NCI-H1105 treated with DMSO at 0.1 percent for 48 hours (cell line): ENCODE results near the gene MPG.

Experiments
- DNase-seq: peaks from one replicate; lab custom pipeline; 2025; lab: John Stamatoyannopoulos, UW

Gene MPG

DNA sequence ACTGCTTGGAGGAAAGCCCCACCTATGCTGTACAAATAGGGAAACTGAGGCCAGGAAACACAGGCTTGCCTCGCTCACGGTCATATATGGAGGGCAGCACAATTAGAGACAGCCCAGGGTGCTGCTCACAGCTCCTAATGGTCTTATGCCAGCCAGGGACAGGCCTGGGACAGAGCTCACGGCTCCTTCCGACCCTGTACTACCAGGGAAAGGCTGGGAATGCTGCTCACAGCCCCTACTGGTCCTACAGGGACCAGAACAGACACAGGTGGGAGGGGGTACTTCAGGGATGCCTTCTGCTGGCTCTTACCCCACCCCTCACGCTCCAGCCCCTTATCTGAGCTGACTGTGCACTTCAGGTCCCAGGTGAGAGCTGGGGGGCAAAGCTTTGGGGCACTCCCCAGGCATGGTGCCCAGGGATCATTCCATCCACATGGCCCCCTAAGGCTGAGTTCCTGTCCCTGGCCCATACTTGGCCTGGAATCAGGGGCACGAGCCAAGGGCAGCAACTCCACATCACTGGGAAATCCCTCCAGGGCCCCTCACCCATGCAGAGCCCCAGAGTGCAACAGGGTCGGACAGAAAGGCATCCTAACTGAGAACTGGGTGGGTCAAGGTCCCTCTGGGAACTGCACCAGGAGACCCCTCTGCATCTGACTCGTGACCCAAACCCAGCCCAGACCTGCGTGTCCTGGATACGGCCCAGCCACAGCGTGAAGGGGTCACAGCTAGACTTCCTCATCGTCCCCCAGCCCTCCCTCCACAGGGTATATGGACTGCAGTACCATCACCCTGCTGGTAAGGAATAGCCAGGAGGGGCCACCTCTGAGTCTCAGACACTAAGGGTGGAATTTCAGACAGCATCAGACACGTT, 11.5 kb upstream of the MPG start:
- DNase-seq = no peak

DNA sequence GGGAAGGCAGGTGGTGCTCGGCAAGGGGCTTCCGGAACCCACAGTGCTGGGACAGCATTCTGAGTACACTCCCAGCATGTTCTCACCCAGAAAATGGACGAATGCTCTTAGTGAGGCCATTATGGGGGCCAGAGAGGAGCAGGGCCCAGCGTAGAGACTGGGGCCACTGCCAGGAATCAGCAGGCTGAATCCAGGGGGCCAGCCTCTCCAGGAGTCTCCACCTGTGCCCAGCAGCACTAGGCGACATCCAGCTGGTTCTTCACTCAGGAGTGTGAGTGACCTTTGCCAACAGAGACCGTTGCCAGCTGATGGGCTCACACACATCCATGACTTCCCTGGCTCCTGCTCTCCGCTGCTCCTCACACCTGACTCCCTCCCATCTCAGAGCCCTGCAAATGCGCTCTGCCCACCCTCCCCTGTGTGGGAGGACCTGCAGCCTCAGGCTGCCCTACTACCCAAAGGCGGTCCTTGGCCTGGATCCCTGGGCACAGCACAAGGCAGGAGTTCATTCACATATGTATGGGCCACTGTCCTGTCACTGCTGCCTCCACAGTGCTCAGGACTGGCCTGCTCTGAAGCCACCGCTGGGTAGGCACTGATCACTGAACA, 10.7 kb upstream of the MPG start:
- no peak for DNase-seq

DNA sequence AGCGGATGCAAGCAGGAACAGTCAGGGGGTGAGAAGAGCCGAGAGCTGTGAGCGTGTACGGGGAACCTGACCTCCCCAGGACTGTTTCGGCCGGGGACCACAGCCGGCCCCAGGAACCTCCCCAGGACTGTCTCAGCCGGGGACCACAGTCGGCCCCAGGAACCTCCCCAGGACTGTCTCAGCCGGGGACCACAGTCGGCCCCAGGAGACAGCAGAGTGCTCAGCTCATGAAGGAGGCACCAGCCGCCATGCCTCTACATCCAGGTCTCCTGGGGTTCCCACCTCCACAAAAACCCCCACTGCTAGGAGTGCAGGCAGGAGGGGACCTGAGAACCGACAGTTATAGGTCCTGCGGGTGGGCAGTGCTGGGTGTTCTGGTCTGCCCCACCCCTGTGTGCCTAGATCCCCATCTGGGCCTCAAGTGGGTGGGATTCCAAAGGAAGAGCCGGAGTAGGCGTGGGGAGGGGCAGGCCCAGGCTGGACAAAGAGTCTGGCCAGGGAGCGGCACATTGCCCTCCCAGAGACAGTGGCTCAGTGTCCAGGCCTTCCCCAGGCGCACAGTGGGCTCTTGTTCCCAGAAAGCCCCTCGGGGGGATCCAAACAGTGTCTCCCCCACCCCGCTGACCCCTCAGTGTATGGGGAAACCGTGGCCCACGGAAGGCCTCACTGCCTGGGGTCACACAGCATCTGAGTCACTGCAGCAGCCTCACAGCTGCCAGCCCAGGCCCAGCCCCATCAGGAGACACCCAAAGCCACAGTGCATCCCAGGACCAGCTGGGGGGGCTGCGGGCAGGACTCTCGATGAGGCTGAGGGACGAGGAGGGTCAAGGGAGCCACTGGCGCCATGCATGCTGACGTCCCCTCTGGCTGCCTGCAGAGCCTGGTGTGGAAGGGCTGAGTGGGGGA, 9.9 kb upstream of the MPG start:
- no peak for DNase-seq

DNA sequence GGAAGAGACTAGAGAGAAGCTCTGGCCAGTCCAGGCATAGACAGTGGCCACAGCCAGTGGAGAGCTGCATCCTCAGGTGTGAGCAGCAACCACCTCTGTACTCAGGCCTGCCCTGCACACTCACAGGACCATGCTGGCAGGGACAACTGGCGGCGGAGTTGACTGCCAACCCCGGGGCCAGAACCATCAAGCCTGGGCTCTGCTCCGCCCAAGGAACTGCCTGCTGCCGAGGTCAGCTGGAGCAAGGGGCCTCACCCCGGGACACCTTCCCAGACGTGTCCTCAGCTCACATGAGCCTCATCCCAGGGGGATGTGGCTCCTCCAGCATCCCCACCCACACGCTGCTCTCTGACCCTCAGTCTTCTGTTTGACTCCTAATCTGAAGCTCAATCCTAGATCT, 8.8 kb upstream of the MPG start:
- no peak for DNase-seq

DNA sequence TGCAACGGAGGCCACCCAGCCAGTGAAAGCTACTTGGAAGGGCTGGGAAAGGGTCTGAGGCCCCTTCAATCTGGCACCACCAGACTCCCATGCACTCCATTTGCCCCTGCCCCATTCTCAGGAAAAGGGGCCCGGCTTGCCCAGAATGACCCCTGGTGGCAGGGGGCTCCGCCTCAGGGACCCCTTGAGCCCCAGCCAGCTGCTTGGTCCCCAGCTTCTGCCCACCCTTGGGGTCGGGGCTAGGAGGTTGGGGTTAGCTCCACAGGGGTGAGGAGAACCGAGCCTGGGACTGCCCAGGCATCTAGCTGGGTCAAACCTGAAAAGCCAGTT, 6.8 kb upstream of the MPG start:
- DNase-seq = no peak

DNA sequence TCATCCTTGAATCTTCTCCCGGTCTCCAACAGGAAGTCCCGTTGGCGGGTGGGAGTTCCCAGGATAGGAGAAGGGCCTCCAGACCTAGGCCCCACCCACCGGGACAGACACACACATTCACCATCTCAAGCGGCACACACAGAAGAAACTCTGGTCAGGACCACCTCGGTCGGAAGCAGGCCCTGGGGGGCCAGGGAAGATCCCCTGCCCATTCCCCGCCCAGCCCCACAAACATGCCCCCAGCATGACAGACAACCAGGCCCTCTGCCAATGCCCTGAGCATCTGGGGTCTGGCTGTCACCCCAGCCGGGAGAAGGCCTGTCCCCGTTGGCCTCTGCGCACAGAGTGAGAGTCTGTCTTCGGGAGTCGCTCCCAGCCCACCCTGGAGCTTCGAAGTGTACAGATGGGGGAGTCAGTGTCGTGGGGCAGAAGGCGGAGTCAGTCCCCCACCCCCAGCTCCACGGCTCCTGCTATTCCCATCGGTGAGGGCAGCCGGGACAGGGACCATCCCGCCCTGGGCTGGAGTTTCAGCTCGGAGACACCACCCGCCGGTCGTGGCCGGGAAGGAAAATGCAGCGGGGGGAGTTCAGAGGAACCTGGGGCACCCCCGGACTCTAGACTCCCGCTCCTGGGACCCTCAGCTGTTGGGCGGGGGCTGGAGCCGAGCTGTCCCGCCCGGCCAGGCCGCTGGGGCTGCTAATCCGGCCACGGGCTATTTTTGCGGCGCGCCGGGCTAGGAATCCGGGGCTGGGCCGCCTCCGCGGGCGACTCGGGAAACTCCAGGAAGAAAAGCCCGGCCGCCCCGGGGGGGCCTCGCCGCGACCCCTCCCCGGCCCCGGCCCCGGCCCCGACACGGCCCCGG, 6.3 kb upstream of the MPG start:
- DNase-seq = no peak

DNA sequence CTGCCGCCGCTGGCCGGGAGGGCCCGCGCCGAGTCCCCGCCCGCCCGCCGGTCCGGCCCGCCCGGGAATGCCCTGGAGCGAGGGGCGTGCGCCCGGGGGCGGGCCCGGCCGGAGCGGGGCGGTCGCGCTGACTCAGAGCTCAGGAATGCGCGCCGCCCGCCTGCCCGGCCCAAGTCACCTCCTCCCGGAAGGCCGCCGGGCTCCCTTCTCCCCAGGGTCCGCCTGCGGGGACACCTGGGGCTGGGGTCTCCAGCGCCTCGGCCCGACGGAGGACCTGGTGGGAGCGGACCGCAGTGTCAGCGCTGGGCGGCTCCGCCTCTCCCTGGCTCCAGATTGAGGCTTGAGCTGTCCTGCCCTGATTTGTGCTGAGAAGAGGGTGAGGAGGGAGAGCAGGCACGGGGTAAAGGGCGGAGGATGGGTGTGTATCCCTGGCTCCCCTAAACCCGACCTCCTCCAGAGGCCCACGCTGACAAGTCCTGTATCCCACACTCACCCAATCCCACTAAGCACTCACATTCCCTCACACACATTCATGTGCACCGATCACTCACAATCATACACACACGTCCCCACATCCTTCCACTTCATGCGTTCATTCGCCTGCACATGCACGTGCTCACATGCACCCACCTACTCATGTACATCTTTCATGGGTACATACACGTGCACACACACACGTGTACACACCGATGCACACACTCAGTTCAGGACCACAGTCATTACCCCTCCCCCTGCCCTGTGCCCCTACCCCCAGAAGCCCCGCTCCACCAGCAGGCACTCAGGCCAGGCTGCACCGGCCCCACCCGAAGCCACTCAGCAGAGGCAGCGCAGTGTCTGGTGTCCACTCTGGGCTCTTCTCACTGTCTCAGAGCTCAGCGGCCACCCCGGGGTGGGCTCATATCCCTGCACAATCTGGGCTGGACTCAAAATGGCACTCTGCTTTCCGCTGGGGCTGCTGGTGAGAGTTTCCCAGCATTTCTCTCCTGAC, 5.2 kb upstream of the MPG start, which contains the start of gene RHBDF1:
RHBDF1 (minus strand) TSS at position 71 of the 988 bp plus-strand sequence. CDS start 7,616 bp downstream, outside the sequence.
- DNase-seq = no peak

DNA sequence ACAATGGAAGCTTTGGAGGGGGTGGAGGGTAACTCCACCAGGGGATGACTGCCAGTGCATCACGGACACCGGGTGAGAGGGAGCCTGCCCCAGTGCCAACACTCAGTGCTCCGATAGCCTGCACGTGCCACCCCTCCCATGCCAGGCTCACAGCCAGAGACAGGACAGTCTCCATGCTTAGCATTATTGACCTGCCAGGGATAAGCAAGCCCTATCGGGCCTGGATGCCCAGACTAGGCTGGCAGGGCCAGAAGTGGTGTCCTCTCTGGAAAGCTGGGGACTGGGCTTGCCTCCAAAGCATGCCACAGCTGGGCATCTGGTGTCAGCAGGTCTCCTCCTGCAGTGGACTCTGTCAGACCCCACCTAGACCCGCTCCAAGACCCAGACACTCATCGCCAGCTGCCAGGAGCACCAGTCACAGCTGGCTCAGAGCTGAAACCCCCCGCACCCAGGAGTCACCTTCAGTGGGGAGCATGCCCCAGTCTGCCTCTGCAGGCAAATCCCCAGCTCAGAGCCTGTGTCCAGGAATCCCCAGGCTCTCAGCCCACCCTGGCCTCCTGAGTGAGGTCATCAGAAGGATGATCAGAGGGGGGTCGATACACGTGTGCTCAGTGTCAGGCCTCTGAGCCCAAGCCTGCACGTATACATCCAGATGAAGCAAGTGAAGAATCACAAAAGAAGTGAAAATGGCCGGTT, 3.8 kb upstream of the MPG start:
- no peak for DNase-seq

DNA sequence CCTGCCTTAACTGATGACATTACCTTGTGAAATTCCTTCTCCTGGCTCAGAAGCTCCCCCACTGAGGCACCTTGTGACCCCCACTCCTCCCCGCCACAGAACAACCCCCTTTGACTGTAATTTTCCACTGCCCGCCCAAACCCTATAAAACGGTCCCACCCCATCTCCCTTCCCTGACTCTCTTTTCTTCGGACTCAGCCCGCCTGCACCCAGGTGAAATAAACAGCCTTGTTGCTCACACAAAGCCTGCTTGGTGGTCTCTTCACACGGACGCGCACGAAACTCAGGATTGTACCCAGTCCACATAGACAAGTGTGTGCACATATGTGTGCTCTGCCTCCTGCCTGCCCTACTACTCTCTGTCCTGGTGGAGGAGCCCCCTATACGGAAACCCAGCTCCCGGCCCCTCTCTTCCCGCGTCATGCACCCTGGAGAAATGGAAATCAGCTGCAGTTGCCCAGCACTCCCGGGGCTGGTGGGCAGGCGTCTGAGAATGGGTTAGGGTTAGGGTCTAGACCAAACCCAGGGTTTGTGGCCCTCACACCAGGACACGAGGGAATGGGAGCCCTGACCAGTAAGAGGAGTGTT, 3.2 kb upstream of the MPG start:
- no peak for DNase-seq

DNA sequence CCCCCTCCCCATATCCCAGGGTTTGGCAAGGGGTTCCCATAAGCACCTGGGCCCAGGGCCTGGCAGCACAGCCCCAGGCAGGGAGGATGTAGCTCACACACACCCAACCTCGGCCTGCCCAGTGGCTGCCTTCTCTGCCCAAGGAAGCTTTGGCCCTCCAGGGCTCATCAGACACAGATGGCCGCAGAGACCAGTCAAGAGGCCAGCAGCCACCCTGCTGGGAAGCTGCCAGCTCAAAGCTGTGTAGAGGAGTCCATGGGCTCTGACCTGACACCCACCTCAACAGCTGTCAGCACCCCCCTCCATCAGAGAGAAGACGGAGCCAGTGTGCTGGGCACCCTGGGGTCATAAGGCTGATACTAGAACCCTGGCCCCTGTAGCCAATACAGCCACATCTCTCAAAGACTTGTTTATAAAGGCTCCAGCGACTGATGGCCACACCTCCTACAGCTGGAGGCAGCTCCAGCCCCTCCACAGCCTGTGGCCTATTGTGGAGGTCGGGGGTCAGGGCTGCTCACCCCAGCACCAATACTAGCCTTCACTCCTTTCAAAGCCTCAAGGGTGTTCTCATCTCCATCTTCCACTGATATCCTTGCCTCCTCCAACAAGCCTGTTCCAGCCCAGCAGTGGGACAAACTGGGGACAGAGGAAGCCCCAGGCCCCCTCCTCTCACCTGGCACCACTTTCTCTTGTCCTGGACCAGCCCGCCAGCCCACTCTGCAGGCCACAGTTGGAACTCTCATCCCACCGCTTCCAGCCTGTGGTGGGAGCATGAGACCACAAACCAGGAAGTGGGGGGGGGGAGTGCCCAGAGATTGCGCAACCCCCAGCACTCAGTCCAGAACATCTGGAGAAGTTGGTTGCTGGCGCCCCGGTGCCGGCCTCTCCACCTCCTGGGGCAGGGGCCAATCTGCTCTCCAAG, 2.2 kb upstream of the MPG start:
- DNase-seq = no peak

DNA sequence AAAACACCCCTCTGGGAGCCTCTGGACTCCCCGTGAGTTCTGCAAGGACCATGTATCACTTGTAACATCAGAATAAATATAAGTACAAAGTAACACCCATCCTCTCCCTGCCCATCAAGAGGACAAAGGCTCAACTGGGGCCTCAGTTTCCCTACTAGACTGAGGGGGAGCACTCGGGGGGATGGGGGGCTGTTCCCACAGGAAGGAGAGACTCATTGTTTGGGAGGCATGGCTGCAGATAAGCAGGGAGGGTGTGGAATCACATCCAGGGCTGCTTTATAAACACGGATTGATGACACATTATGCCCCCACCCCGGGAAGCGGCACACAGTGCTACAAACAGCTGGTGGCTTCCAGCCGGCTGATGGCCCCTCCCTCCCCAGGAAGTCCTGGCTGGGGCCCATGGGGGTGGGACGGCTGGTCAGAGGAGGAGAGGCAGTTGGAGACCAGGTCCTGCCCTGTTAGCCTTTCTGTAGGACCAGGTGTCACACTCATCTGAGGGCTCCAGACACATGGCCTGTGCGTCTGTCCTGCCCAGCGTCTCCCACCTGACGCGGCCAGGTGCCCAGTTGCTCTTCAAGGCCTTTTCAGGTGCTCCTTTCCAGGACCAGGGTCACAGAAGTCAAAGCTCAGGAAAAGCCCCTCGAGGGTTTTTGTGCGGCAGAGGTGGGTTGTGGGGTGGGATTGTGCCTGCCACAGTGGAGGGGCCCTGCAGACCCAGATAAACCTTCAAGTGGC, 1.3 kb upstream of the MPG start:
- DNase-seq = no peak

DNA sequence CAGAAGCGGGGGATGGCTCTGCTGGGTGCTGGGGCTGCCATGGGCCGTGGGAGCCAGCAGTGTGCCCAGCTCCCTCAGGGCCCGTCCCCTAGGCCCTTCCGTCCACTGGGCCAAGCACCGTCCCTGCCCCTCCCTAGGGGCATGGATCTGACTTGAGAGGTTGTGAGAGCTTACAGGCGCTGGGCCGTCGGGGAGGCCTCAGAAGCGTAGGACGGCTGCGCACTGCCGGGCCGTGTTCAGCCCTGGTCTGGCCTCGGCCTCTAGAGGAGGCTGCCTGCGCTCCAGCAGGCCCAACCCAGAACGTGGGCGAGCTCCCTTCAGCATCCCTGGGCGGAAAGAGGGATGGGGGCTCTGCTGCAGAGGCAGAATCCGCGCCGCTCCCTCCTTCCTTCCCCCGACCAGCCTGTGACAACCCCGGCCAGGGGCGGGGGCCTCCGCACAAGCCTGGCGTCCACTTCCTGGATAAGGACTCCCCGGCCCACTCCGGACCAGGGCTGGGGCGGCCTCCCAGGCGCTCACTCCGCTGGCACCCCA, 685 bp upstream of the MPG start:
- DNase-seq = no peak

DNA sequence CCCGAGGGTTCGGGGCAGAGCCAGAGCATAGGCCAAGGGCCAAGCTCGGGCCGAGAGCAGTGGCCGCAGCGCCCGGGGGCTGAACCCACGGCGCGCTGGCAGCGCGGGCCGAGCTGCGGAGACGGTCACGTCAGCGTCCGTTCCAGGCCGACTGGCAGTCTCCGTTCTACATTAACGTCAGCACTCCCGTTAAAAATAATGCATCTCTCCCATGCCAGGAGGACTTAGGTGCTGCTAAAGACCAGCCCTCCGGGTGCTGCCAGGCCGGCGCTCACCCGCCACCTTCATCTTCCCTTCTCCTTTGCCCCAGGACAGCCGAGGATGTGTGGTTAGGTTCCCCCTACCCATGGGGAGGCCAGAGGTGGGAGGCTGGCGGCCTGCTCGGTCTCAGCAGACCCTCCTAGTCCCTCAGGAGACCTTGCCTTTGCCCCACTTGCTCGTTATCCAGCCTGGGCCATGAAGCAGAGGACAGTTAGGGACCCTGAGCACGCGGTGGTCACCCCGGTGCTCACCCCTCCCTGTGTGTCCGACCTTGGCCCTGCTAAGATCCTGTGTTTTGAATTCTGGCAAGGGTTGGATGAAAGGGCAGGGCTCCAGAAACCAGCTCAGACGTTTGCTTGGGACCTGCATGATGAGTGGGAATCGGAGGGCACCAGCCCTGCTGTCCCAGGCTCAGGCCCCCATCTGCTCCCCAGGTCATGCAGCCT, 572 bp downstream of the MPG start:
- DNase-seq = no peak

DNA sequence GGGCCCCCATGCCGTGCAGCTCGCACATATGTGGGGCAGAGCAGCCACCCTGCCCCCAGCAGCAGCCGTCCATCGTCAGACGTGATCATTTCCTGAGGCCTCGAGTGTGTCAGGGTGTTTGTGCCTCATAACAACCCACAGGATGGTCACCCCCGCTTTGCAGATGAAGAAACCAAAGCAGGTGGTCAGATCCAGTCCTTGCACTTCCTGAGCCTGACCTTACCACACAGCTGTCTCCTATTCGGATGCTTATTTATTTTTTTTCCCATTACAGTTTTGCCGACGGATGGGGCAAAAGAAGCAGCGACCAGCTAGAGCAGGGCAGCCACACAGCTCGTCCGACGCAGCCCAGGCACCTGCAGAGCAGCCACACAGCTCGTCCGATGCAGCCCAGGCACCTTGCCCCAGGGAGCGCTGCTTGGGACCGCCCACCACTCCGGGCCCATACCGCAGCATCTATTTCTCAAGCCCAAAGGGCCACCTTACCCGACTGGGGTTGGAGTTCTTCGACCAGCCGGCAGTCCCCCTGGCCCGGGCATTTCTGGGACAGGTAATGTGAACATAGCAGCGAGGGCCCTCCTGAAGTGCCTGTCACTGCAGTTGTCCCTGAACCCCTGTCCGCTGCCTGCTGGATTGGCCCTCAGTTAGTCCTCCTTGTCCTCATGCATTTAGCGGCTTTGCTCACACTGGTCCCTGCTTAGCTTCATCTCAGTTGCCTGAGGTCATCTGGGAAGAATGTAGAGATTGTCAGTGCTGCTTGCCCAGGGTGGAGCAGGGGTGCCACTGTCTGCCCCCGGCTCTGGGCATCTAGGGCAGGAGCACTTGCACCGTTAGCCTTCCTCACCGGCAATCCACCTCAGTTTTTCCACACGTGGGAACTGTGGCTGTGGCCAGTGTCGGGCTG, 1.4 kb downstream of the MPG start:
- no peak for DNase-seq

DNA sequence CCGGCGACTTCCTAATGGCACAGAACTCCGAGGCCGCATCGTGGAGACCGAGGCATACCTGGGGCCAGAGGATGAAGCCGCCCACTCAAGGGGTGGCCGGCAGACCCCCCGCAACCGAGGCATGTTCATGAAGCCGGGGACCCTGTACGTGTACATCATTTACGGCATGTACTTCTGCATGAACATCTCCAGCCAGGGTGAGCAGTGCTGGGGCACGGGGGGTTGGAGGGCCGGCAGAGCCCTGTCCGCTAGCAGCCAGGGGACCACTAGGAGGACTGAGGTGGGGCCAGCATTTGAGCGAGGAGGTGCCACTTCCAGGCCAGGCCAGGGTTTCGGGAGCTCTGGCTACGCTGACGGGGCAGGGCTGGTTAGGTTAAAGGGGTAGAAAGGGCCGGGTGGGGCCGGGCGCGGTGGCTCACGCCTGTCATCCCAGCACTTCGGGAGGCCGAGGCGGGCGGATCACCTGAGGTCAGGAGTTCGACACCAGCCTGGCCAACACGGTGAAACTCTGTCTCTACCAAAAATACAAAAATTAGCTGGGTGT, 5.1 kb downstream of the MPG start:
- no peak for DNase-seq
